ENCODE data around the gene ZFP62.

The ZFP62 gene

GRCh38 chr5:180908998-180909731 is 48.1 kb upstream of the ZFP62 start:
- TF ChIP-seq NFIC (IDR thresholded peaks at IDR 0.05), result no peak
- TF ChIP-seq TEAD4 (IDR thresholded peaks at IDR 0.05), result no peak
- no peak for TF ChIP-seq RAD21 (IDR thresholded peaks at IDR 0.05; ENCODE audit: low read depth)
- TF ChIP-seq EGR1 (IDR thresholded peaks at IDR 0.05), result no peak
- no peak for TF ChIP-seq TAF1 (IDR thresholded peaks at IDR 0.05; ENCODE audit: low read depth)
- no peak for TF ChIP-seq FOXM1 (IDR thresholded peaks at IDR 0.05; ENCODE audit: borderline replicate concordance, low read depth)
- no peak for TF ChIP-seq MAX (IDR thresholded peaks at IDR 0.05)
- no peak for TF ChIP-seq USF1 (IDR thresholded peaks at IDR 0.05)
- TF ChIP-seq EP300 (IDR thresholded peaks at IDR 0.05; ENCODE audit: borderline replicate concordance), result no peak

GRCh38 chr5:180908400-180908799 is 47.3 kb upstream of the ZFP62 start:
- TF ChIP-seq FOXM1 (IDR thresholded peaks at IDR 0.05; ENCODE audit: borderline replicate concordance, low read depth), result no peak
- TF ChIP-seq YY1 (IDR thresholded peaks at IDR 0.05; ENCODE audit: low read depth), result no peak
- TF ChIP-seq MAX (IDR thresholded peaks at IDR 0.05), result no peak
- no peak for TF ChIP-seq TEAD4 (IDR thresholded peaks at IDR 0.05)
- no peak for TF ChIP-seq USF1 (IDR thresholded peaks at IDR 0.05)

GRCh38 chr5:180901319-180902009 is 40.4 kb upstream of the ZFP62 start:
- TF ChIP-seq MAX (IDR thresholded peaks at IDR 0.05), result no peak
- TF ChIP-seq RAD21 (IDR thresholded peaks at IDR 0.05; ENCODE audit: low read depth), result no peak
- TF ChIP-seq REST (IDR thresholded peaks at IDR 0.05; ENCODE audit: low read depth), result no peak
- TF ChIP-seq TEAD4 (IDR thresholded peaks at IDR 0.05), result no peak
- TF ChIP-seq EGR1 (IDR thresholded peaks at IDR 0.05), result no peak
- TF ChIP-seq ZBTB7A (IDR thresholded peaks at IDR 0.05; ENCODE audit: low read depth), result no peak
- TF ChIP-seq TCF12 (IDR thresholded peaks at IDR 0.05; ENCODE audit: low read depth), result no peak
- TF ChIP-seq NFIC (IDR thresholded peaks at IDR 0.05), result no peak
- no peak for TF ChIP-seq CREB1 (IDR thresholded peaks at IDR 0.05; ENCODE audit: low read depth)
- no peak for TF ChIP-seq TAF1 (IDR thresholded peaks at IDR 0.05; ENCODE audit: low read depth)
- no peak for TF ChIP-seq YY1 (IDR thresholded peaks at IDR 0.05; ENCODE audit: low read depth)
- no peak for TF ChIP-seq FOXM1 (IDR thresholded peaks at IDR 0.05; ENCODE audit: borderline replicate concordance, low read depth)
- TF ChIP-seq USF1 (IDR thresholded peaks at IDR 0.05), result no peak
- no peak for TF ChIP-seq CEBPB (IDR thresholded peaks at IDR 0.05)
- TF ChIP-seq EP300 (IDR thresholded peaks at IDR 0.05; ENCODE audit: borderline replicate concordance), result no peak

- TF ChIP-seq EGR1 (IDR thresholded peaks at IDR 0.05), result no peak
- no peak for TF ChIP-seq NFIC (IDR thresholded peaks at IDR 0.05)
- TF ChIP-seq EP300 (IDR thresholded peaks at IDR 0.05; ENCODE audit: borderline replicate concordance), result no peak
- no peak for TF ChIP-seq RAD21 (IDR thresholded peaks at IDR 0.05; ENCODE audit: low read depth)
- no peak for TF ChIP-seq CREB1 (IDR thresholded peaks at IDR 0.05; ENCODE audit: low read depth)
Measured at GRCh38 chr5:180900178-180900577, 39.1 kb upstream of the ZFP62 start.

GRCh38 chr5:180898621-180899246 is 37.7 kb upstream of the ZFP62 start, which contains the start of gene BTNL8:
BTNL8 (plus strand) TSS chr5:180899159; CDS start chr5:180899311, 152 bp downstream.
- TF ChIP-seq CREB1 (IDR thresholded peaks at IDR 0.05; ENCODE audit: low read depth) (no peak), FOXM1 (IDR thresholded peaks at IDR 0.05; ENCODE audit: borderline replicate concordance, low read depth) (no peak), TCF12 (IDR thresholded peaks at IDR 0.05; ENCODE audit: low read depth) (no peak), TEAD4 (IDR thresholded peaks at IDR 0.05) (no peak), USF1 (IDR thresholded peaks at IDR 0.05) (no peak), REST (IDR thresholded peaks at IDR 0.05; ENCODE audit: low read depth) (no peak), ZBTB7A (IDR thresholded peaks at IDR 0.05; ENCODE audit: low read depth) (no peak), MAX (IDR thresholded peaks at IDR 0.05) (no peak), CEBPB (IDR thresholded peaks at IDR 0.05) (no peak), EGR1 (IDR thresholded peaks at IDR 0.05) (no peak), TAF1 (IDR thresholded peaks at IDR 0.05; ENCODE audit: low read depth) (no peak), YY1 (IDR thresholded peaks at IDR 0.05; ENCODE audit: low read depth) (no peak), EP300 (IDR thresholded peaks at IDR 0.05; ENCODE audit: borderline replicate concordance) (no peak), RAD21 (IDR thresholded peaks at IDR 0.05; ENCODE audit: low read depth) (no peak)
